Sigmoid colon (tissue), 7 donors: ENCODE measurements around the gene MAPK8IP2. TPM values are rescaled to one million over a fixed set of nuclear protein-coding genes. Genes with fewer than 3 reads are reported as not detected.
"Not testable (repeated sequence)": the region's sequence is repeated elsewhere in the genome, so short reads cannot be mapped to it uniquely, and the experiment has no call there.

Experiments
- DNase-seq: peaks from one replicate; pipeline ENCODE4 v3.0.0-alpha.2; 2019
- H3K27ac ChIP-seq, 4 donors: fragments of 200-600 bp; sonication (generic); one replicate each; pipeline ENCODE4 v1.5.1; 2016 to 2019; ENCODE audit warnings: mild to moderate bottlenecking in 1 of 4
- H3K27me3 ChIP-seq, 3 donors: fragments of 200-600 bp; sonication (generic); one replicate each; pipeline ENCODE4 v1.5.1; 2019; ENCODE audit warnings: mild to moderate bottlenecking in 1 of 3
- H3K36me3 ChIP-seq, 4 donors: fragments of 200-600 bp; sonication (generic); one replicate each; pipeline ENCODE4 v1.5.1; 2016 to 2019
- H3K4me1 ChIP-seq, 4 donors: fragments of 200-600 bp; sonication (generic); one replicate each; pipeline ENCODE4 v1.5.1; 2017 to 2019
- H3K4me3 ChIP-seq, 4 donors: fragments of 200-600 bp; sonication (generic); one replicate each; pipeline ENCODE4 v1.5.1; 2017 to 2019; ENCODE audit warnings: mild to moderate bottlenecking in 2 of 4, moderate library complexity in 1 of 4
- H3K9me3 ChIP-seq, 4 donors: fragments of 200-600 bp in 3 of 4; sonication (generic) in 3 of 4; one replicate each; pipeline versions ENCODE4 v1.5.1 to v1.6.1; 2013 to 2019
- EP300 ChIP-seq, 4 donors: sonication (generic); formaldehyde crosslinking; IDR thresholded peaks; one replicate each; pipeline ENCODE4 v1.6.1; 2017; ENCODE audit warnings: antibody characterized with exemption in 4 of 4
- POLR2A ChIP-seq, 2 donors: fragments of 450-650 bp; IDR thresholded peaks; one replicate each; pipeline ENCODE4 v1.6.1; 2016; ENCODE audit warnings: antibody characterized with exemption in 2 of 2, mild to moderate bottlenecking in 2 of 2, moderate library complexity in 2 of 2
- POLR2AphosphoS5 ChIP-seq, 4 donors: sonication (generic); formaldehyde crosslinking; IDR thresholded peaks; one replicate each; pipeline ENCODE4 v1.6.1; 2017; ENCODE audit warnings: antibody characterized with exemption in 4 of 4
- WGBS, 2 donors: extraction: QIAGEN DNeasy Blood & Tissue Kit; methylation state at CpG; one replicate each; pipeline ENCODE4 v1.1.7; 2013; 5-methylcytosine and 5-hydroxymethylcytosine counted together
- intact Hi-C: fragments of 100-400 bp; cut with DNase I; formaldehyde crosslinking; loops from one replicate; pipeline ENCODE4 v1.15.1; 2023
- polyA plus RNA-seq, 3 donors: library from polyadenylated mRNA; stranded (reverse); fragments of 200-250 nt; gene quantifications; one replicate each; pipeline ENCODE4 v1.2.3, GENCODE V29; 2013
- total RNA-seq, 4 donors: library from RNA; depleted of rRNA; stranded (reverse); fragments of >200 nt; gene quantifications; one replicate each; pipeline ENCODE4 v1.1.0, GENCODE V29; 2016
- TF ChIP-seq, protein P1 (sequence below), 4 experiments: fragments of 450-650 bp in 3 of 4; fragments of 200-600 bp in 1 of 4; IDR thresholded peaks; one replicate each; pipeline ENCODE4 v1.5.1; 2016 to 2019; ENCODE audit warnings: antibody characterized with exemption in 4 of 4, mild to moderate bottlenecking in 3 of 4, moderate library complexity in 2 of 4
- donor health status: healthy with polysubstance abuse.
- donor health status: Bipolar disorder and iron deficiency.
- donor health status: healthy.

The MAPK8IP2 gene
- total and polyA plus RNA-seq, 7 donors = under 0.01 to 2.9 (median 1.8) TPM

DNA sequence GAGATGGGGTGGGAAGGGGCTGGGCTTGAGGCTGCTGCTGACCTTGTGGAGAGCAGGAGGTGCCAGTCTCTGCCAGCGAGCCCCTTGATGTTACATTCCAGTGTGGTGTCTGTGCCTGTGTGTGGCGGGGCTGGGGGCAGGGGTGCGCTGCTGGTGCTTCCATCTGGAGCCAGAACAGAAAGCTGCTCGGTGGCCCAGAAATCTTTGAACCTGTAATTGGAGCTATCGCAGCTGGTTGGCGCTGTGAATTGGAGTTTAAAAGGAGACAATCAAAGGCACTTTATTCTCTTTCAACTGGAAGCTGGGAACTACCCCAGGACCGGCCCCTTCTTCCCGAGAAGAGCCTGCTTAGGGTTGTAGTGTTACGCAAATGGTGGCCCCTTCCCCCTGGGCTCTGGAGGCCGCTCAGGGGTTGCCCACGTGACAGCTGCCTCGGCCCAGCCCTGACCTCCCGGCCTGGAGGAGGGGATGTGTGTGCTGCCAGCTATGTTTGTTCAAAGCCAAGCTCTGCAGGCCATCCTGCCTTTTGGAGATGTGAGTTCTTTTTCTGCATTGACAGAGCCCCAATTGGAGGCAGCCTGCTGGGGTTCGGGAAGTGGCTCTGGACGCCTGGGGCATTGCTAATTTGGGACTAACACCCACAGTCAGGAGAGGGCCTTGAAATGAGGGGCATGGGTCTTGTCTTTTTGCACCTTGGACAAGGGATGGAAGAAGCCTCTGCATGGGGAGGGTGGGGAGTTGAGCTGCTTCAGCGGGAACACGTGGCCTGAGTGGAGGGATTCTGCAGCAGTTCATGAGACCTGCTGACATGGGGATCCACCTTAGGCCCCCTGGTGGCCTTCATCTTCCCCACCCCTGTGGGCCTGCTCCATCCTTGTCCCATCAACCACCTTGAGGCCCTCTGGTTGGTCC lies 41.4 kb downstream of the MAPK8IP2 start:
- peaks cover 0 to 11% (median 2%) of the 10 kb centered on the region in 4 donors for H3K4me1 ChIP-seq
- peak; percentile 64 for DNase-seq
- 27 to 32% methylated on average over 17 of the region's 17 CpGs for WGBS, 2 donors
- peaks cover 0 to 53% (median 16%) of the 10 kb centered on the region in 3 donors for H3K27me3 ChIP-seq
- H3K36me3 ChIP-seq = no peaks in the 10 kb centered on the region
- H3K27ac ChIP-seq = peak overlapping the region in 1 of 4 donors; percentile 4
- no peaks in the 10 kb centered on the region for H3K9me3 ChIP-seq
- TF ChIP-seq POLR2A (IDR thresholded peaks at IDR 0.05) (no peak), EP300 (IDR thresholded peaks at IDR 0.05) (no peak), POLR2AphosphoS5 (IDR thresholded peaks at IDR 0.05) (no peak)
- TF ChIP-seq, protein P1, sequence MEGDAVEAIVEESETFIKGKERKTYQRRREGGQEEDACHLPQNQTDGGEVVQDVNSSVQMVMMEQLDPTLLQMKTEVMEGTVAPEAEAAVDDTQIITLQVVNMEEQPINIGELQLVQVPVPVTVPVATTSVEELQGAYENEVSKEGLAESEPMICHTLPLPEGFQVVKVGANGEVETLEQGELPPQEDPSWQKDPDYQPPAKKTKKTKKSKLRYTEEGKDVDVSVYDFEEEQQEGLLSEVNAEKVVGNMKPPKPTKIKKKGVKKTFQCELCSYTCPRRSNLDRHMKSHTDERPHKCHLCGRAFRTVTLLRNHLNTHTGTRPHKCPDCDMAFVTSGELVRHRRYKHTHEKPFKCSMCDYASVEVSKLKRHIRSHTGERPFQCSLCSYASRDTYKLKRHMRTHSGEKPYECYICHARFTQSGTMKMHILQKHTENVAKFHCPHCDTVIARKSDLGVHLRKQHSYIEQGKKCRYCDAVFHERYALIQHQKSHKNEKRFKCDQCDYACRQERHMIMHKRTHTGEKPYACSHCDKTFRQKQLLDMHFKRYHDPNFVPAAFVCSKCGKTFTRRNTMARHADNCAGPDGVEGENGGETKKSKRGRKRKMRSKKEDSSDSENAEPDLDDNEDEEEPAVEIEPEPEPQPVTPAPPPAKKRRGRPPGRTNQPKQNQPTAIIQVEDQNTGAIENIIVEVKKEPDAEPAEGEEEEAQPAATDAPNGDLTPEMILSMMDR (IDR thresholded peaks at IDR 0.05) = no peak
- intact Hi-C loops = no loop called here
- no peak overlapping the region for H3K4me3 ChIP-seq

DNA sequence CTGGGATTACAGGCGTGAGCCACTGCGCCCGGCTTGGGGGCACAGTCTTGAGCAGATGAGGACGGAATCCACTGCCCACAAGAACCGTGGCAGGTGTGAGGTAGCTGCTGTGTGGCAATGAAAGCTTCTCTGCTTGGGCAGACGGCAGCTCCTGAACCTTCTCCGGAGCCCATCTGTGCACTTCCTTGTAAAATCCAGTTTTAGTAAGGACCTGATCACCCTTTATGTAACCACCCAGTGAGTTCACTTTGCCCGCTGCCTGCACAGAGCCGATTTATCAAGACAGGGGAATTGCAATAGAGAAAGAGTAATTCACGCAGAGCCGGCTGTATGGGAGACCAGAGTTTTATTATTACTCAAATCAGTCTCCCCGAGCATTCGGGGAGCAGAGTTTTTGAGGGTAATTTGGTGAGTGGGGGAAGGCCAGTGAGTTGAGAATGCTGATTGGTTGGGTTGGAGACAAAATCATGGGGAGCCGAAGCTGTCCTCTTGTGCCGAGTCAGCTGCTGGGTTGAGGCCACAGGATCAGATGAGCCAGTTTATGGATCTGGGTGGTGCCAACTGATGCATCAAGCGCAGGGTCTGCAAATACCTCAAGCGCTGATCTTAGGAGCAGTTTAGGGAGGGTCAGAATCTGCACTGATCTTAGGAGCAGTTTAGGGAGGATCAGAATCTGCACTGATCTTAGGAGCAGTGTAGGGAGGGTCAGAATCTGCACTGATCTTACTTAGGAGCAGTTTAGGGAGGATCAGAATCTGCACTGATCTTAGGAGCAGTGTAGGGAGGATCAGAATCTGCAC lies 42.6 kb downstream of the MAPK8IP2 start:
- H3K4me3 ChIP-seq, DNase-seq, intact Hi-C loops, H3K27ac ChIP-seq, H3K9me3 ChIP-seq, H3K36me3 ChIP-seq: not testable (repeated sequence)
- H3K4me1 ChIP-seq = peaks cover 0 to 11% (median 2%) of the 10 kb centered on the region in 4 donors
- peaks cover 0 to 53% (median 16%) of the 10 kb centered on the region in 3 donors for H3K27me3 ChIP-seq
- WGBS, 2 donors = 90 to 92% methylated on average over 17 of the region's 17 CpGs

DNA sequence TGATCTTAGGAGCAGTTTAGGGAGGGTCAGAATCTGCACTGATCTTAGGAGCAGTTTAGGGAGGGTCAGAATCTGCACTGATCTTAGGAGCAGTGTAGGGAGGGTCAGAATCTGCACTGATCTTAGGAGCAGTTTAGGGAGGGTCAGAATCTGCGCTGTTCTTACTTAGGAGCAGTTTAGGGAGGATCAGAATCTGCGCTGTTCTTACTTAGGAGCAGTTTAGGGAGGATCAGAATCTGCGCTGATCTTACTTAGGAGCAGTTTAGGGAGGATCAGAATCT lies 43.2 kb downstream of the MAPK8IP2 start:
- H3K27ac ChIP-seq, H3K4me3 ChIP-seq, H3K36me3 ChIP-seq, DNase-seq, intact Hi-C loops, H3K9me3 ChIP-seq: not testable (repeated sequence)
- peaks cover 0 to 11% (median 2%) of the 10 kb centered on the region in 4 donors for H3K4me1 ChIP-seq
- H3K27me3 ChIP-seq = peaks cover 0 to 53% (median 16%) of the 10 kb centered on the region in 3 donors
- 50 to 74% methylated on average over 3 of the region's 3 CpGs for WGBS, 2 donors

DNA sequence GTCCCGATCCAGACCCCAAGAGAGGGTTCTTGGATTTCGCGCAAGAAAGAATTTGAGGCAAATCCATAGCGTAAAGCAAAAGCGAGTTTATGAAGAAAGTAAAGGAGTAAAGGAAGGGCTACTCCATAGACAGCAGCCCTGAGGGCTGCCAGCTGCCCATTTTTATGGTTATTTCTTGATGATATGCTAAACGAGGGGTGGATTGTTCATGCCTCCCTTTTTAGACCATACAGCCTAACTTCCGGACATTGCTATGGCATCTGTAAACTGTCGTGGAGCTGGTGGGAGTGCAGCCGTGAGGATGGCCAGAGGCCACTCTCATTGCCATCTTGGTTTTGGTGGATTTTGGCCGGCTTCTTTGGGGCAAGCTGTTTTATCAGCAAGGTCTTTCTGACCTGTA lies 52.7 kb downstream of the MAPK8IP2 start:
- H3K9me3 ChIP-seq = no peaks in the 10 kb centered on the region
- H3K4me3 ChIP-seq = no peak overlapping the region
- H3K4me1 ChIP-seq = no peaks in the 10 kb centered on the region
- no peak overlapping the region for H3K27ac ChIP-seq
- no peak for TF ChIP-seq POLR2A (IDR thresholded peaks at IDR 0.05)
- TF ChIP-seq EP300 (IDR thresholded peaks at IDR 0.05) = no peak
- TF ChIP-seq POLR2AphosphoS5 (IDR thresholded peaks at IDR 0.05) = no peak
- TF ChIP-seq, protein P1 (IDR thresholded peaks at IDR 0.05) = no peak
- 86 to 88% methylated on average over 10 of the region's 10 CpGs for WGBS, 2 donors
- H3K36me3 ChIP-seq = no peaks in the 10 kb centered on the region
- intact Hi-C loops = no loop called here
- peaks cover 0 to 31% (median 0%) of the 10 kb centered on the region in 3 donors for H3K27me3 ChIP-seq
- DNase-seq = no peak

DNA sequence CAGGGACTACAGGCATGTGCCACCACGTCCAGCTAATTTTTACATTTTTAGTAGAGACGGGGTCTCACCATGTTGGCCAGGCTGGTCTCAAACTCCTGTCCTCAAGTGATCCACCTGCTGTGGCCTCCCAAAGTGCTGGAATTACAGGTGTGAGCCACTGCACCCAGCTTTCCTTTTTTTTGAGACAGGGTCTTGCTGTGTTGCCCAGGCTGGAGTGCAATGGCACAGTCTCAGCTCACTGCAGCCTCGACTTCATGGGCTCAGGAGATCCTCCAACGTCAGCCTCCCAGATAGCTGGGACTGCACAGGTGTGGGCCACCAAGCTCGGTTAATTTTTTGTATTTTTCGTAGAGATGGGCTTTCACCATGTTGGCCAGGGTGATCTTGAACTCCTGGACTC lies 54.1 kb downstream of the MAPK8IP2 start:
- H3K27ac ChIP-seq, H3K4me1 ChIP-seq, DNase-seq, H3K4me3 ChIP-seq, intact Hi-C loops, H3K36me3 ChIP-seq, H3K9me3 ChIP-seq: not testable (repeated sequence)
- WGBS, 2 donors = 80 to 88% methylated on average over 6 of the region's 6 CpGs
- H3K27me3 ChIP-seq = peaks cover 0 to 40% (median 0%) of the 10 kb centered on the region in 3 donors
